Erythroblast (primary cell): ENCODE results near the gene GOLGA6L10.
"Not testable (repeated sequence)": the region's sequence is repeated elsewhere in the genome, so short reads cannot be mapped to it uniquely, and the experiment has no call there.

Experiments
- GATA1 ChIP-seq: IDR thresholded peaks from 2 replicates; pipeline ENCODE4 v1.6.1; 2011; ENCODE audit warnings: low read depth, mild to moderate bottlenecking, control low read depth, low read length, moderate library complexity
- POLR2A ChIP-seq: IDR thresholded peaks from 2 replicates; pipeline ENCODE4 v1.6.1; 2011; ENCODE audit warnings: mild to moderate bottlenecking, low read length

DNA sequence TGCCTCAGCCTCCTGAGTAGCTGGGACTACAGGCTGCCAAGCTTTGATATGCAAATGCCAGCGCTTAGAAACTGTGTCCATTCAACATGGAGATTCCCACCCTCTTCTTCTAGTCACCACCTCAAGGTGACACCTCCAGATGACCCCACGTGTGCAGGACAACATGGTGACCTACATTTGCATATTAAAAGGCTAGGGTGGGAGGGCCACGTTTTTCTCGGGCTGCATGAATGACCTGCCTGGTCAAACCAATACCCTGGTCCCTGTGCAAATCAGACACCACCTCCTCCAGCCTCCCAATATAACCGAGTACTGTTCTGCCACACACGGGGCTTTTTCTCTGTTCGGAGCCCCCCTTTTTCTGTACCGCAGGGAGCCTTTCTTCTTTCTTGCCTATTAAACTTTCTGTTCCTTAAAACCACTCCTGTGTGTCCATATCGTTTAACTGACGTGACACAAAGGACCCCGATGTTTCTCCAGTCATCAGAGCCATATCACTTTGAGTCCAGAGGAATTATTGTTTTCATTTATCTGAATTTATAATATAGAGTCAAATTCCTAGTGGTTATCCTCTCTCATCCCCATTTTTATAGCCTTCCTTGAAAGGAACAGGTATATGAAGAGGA, 32.2 kb upstream of the GOLGA6L10 start:
- not testable (repeated sequence) for TF ChIP-seq POLR2A, GATA1
